T-helper 1 cell (primary cell): ENCODE measurements around the gene AMOTL1.
"Not testable (repeated sequence)": the region's sequence is repeated elsewhere in the genome, so short reads cannot be mapped to it uniquely, and the experiment has no call there.

Experiments used
- DNase-seq, 5 donors: peaks; one replicate each; pipeline ENCODE4 v3.0.0-alpha.2; 2012 to 2020

Gene AMOTL1

DNA sequence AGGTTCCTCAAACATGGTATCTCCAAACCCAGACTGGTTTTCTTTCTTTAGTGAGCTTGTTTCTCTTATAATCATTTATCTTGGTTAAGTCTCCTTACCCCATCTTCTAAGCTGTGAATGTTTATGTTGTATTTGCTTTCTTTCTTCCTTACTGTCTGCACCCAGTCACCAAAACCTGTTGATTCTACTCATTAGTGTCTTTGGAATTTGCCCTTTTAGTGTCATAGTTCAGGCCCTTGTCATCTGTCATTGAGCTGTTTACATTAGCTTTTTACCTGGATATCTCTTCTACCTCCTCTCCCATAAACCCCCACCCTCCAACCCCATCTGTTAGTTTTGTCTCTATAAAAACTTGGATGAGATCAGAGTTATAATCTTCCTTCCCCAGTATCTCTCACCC is 59.9 kb downstream of the AMOTL1 start:
- no peak for DNase-seq

DNA sequence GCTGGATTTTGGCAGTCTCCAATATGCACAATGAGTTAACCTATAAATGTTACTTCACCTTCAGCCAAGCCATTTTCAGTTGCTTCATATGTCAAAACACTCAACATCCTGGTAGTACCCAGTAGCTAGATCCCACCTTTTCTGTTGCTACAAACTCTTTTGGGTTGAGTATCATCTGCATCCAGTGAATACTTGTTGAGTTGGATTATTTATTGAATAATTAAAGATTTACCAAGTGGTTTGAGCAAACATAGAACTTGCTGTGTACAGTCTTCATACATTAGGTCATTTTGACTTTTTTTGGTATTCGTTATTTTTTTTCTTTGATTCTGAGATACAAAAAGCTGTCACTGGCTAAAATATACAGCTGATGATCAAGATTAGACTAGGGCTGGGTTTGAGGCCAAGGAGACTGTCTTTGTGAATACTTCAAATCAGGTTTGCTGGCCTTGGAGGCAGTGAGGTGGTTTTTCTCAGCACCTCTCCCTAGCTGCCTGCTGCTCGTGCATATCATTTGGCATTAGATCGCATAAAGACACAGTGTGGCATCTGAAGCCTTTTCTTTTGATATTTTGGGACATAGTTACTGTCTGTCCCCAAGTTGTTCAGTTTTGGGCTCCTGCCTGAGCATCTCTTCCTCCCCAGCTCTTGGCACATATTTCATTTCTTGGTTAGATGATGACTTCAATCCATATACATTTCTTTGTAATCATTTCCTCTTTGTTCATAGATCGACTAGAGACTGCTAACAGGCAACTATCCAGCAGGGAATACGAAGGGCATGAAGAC is 62.8 kb downstream of the AMOTL1 start:
- DNase-seq, result no peak

DNA sequence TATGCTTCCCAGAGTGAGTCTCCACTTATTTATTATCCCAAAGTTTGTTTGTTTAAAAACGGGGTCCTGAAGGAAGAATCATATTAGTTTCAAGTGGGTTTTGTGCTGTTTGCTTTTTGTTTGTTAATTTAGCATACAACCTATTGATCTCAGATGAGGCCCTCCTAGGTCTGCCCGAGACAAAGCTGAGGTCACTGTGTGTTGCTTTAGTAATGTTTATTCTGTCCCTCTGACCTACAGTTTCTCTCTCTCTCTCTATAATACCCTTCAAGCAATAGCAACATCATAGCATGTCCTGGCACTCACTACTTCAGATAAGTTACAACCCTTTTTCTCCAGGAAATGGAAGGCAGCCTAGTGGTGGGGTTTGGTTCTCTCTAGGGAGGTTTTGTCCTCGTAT is 63.4 kb downstream of the AMOTL1 start:
- no peak for DNase-seq

DNA sequence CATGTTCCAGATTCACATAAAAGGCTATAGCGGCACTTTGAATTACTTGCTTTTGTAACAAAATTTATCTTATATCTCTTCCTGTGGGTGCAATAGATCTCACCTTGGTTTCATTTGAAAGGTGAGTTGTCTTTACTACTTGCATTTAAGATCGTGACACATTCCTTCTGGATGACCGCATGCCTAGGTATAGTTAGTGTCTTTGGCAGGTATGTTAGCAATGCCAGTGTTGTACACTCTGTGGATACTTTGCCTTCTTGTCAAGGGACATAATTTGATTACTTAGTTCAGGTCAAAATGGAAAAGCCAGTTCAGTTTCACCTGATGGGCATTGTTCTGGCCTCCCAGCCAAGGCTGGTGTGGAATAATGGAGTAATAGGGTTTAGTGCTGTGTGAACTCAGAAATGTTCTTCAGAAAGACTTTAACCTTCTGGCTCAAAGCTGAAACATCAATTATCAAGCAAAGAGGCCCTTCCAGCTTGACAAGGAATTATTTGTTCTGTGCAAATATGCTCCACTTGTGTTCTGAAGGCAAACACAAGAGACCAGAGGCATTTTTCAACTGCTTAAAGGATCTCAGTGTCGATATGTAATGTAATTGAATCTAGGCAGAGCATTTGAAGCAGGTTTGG is 64.6 kb downstream of the AMOTL1 start:
- no peak for DNase-seq

DNA sequence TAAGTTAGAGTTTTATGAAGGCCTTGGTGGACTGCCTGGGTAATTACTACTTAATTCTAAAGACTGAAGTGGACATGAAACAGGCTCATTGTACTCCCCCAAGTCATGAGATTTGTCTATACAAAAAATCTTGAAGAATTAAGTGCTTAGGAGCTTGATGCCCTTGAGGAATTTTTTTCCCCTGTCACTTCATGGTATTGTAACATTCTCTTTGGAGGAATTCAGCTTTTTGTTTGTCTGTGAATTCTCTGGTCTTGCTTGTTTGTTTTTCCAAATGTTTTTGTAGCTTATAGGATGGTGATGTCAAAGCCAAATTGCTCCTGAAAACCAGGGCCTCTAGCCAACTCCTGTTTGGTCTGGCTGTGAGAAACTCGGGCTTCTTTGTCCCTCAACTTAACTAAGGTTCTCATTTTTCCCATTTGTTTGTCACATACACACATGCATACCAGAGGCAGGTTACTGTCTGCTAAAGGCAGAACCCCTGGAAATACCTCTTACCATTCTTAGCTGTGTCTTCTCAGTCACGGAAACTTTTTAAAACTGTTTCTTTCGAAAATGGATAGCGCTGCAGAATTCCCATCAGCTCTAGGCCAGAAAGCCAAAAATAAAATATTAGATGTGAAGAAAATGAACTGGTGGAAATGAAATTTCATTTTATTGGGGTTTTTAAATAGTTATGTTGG is 66.9 kb downstream of the AMOTL1 start:
- DNase-seq, result no peak

DNA sequence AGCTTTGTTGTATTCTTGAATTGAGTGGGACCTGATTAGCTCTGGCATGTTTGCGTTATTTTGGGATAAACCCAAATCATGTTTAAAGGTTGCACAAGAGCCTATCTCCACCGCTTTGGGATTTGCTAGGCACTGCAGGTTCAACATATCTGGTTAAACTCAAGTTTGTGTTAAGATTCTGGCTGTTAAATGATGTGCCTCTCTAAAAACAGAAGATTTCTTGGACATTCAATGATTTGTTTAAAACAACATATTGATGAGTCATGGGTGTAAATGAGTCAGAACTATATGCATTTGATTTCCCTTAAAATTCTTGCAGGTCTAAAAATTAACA is 67.4 kb downstream of the AMOTL1 start:
- no peak for DNase-seq

DNA sequence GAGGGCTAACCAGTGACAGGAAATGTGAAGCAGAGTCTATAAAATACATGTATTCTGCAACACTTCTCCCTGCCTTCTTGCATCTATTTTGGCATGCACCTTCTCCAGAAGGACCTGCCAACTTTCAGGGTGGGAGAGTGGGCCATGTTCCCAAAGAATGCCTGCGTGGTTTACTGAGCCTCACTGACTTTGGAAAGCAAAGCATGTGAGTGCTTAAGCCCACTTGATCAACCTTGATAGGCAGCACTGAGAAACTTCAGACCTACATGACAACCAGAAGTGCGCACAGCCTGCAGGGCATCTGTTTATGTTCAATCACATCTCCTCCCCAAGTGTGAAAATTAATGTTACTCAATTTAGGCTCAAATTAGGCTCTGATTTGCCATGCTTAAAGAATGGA is 69.2 kb downstream of the AMOTL1 start:
- no peak for DNase-seq

DNA sequence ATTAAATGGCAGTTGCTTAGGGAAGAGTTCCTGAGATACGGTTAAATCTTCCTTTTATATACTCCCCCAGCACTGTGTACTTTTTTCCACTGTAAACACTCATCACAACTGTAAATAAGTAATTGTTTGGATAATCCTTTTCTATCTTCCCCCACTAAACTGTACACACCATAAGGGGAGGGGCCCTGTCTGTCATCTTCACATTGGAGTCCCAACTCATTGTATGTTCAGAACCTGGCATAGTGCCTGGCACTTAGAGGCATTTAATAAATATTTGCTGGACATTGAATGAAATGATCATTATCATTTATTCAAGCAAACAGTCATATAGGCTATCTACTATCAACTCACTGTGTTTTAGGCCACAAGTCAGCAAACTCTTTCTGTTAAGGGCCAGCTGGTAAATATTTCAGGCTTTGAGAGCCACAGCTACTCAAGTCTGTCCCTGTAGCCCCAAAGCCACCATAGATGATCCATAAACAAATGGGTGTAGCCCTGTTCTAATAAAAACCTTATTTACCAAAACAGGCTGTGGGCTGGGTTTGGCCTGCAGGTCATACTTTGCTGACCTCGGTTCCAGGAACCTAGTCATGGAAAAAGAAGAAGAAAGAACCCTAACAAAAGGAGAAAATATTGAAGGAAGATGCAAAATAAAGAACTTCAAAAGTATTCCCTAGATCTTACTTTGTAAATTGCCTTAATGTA is 70.0 kb downstream of the AMOTL1 start:
- no peak for DNase-seq

DNA sequence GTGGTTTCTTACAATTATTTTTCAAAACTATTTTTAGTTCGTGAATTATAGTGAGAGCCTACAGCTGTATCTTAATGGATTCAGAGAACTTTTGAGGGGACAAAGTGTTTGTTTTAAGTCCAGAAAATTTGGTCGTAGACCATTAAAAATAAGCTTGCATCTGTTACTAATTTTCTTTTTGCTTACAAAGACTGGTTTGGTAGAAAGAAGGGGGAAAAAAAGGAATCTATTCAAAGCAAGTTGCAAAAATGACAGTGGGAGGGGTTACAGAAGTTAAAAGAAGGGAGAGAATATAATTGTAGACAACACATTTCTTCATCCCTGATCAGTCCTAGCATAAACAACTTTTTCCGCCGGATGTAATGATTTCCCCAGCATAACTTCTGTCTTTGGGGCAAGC is 72.1 kb downstream of the AMOTL1 start:
- DNase-seq, result no peak

DNA sequence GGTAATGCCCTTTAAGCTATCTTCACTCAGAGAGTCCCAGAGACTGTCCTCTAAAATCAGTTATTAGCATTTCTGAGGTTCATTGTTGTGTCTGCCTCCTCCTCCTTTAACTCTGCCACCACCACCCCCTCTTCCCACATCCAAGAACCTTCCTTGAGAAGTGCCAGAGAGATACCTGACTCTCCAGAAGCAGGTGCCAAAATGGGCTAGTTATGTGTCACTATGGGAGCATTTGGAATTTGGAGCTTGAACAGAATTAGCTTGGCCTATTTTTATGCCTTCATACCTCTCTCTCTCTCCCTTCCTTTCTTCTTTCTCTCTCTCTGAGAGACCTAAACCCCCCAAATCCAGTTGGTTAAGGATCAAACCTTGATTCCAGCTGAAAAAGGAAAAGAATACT is 75.9 kb downstream of the AMOTL1 start:
- DNase-seq, result no peak

DNA sequence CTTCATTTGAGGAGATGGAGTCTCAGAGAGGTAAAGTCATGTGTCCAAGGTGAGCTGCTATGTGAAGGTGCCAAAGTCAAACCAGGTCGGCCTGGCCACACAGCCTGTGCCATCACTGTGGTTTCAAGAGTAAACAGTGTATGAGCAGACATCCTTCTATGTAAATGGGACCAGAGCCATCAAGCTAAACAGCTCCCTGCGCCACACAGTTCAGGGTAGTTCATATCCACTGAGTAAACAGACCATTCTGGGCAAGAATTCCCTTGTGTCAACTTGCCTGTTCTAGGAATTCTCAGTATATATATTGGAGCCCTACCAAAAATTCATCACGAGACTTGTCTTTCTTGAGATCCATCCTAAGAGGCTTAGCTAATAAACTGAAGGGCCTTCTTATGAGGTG is 77.5 kb downstream of the AMOTL1 start:
- no peak for DNase-seq

DNA sequence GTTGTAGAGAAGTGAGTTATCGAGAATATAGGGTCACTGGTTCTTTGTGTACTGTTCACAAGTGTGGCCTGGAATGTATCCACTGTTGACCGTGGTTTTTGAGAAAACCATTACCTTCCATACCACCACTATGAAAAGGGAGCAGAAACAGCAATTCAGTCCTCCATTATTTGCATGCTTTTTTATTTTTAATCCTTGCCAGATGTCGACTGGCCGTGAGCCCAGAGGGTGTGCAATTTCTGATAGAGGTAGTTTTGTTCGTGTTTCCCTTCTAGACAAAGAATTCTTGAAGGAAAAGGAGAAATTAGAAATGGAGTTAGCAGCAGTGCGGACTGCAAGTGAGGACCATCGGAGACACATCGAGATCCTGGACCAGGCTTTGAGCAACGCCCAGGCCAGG is 81.7 kb downstream of the AMOTL1 start:
- no peak for DNase-seq

DNA sequence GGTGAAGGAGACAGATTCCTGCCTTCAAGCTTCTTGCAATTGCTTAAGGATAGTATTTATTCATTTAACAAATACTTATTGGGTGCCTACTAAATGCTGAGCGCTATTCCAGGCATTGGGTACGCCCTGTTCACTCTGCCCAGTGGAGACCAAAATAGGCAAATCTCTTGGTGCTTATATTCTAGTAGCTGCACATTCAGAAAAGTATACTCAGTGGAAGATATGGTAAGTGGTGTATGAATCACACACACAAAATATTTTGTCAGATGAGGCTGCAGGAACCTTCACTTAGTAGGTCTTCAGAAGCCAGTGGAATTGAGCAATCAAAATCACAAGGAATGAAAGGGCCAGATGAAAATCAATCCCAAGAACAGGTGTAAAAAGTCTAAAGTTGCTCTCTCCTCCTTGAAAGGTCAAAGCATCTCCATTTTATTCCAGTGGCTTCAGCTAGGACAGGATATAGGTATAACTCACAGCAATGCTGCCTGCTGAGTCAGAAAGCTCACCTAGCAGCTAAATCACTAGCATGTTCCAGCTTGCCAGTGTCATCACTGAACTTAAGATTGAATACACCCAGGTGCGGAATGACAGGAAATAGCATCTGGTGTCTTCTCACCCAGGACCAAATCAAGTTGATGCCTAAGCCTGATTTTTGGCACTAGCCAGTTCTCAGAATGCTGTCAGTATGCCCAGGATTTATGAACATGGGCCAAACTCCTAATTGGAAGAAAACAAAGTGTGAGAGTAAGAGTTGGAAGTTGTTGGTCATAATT is 83.9 kb downstream of the AMOTL1 start:
- no peak for DNase-seq

DNA sequence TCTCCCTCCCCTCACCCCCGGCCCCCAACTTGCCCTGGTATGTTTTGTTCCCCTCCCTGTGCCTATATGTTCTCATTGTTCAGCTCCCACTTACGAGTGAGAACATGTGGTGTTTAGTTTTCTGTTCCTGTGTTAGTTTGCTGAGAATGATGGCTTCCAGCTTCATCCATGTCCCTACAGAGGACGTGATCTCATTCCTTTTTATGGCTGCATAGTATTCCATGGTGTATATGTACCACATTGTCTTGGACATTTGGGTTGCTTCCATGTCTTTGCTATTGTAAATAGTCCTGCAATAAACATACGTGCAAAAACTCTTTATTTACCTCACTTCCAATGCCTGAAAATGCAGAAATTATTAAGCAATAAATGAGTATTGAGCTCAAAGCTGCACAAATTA is 85.1 kb downstream of the AMOTL1 start:
- DNase-seq, result not testable (repeated sequence)

DNA sequence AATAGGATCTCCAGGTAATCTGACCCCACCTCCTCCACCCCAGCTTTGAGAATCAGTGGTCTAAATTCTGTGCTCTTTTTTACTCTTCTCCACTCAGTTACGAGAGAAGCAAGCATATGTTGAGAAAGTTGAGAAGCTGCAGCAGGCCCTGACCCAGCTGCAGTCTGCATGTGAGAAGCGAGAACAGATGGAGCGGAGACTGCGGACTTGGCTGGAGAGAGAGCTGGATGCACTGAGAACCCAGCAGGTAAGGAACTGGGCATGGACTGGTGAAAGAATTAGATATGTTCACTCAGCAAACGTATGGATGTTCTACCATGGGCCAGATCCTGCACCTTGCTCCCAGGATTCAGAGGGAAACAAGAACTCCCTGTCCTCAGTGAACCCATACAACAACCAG is 85.7 kb downstream of the AMOTL1 start:
- DNase-seq, result no peak

DNA sequence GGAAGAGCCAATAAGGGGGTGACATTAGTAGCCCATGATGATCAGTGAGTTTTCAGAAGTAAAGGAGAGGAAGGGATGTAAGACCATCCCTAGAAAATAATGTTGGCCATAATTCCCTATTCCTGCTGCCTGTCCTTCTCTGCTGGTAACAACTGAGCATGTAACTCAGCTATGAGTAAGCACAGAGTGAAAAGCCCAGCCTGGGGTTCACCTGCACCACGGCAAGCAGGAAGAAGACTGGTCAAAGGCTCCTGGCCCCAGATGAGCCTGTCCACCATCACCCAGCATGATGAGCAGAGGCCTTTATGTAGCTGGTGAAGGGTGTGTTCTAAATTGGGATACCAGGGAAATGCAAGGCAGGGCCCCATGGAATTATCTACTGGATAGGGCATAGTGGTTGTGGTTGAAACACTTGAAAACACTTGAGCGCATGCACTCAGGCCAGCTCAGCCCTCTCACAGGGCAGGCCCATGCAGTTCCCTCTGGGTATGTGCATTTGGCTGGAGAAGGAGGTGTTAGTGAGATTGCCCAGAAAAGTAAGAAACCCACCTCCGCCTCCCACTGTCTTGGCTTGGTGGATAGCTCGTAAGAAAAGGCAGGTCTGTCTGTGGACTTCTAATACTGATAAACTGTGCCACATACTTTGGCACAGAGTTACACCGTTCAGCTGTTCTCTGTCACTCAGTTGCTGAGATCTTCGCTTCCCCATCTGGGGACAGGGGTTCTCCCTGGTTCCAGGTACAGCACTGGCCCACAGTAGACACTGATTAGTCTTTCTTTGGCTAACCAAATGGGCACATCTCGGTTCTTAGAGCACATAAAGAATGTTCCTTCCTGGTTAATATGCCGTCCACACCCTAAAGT is 86.8 kb downstream of the AMOTL1 start:
- DNase-seq, result no peak

DNA sequence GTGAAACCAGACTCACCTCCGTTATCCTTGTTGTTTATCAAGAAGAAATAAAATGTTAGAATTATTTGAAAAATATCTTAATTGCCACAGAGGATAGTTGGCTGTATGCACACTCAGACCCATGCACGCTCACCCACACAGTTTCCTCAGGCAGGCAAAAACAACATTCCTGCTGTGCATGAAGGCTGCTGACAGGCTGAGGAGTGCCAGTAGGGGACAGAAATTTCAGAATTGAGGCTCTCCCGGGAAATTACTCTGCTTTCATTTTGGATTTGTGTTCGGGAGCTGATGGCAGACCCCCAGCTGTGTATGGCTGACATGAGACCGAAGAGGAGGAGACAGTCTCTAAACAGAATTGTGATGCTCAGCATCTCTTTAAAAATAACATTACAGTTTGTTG is 87.5 kb downstream of the AMOTL1 start:
- DNase-seq, result no peak

DNA sequence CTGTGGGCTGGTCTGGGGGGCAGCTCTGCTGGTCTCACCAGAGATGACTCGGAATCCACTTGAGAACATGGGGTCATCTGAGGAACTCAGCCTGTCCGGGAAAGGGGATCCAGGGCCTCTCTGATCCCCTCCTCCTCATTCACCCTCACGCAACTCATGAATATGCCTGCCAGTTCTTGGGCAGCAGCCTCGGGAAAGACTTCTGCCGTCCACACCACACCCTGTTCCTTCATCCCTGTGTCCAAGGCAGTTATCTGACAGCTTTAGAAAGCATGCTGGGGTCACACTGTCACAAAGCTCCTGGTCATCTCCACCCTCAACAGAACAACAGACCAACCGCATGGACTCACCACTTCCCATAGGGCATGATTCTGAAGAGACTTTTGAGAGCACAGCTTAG is 88.3 kb downstream of the AMOTL1 start:
- no peak for DNase-seq

DNA sequence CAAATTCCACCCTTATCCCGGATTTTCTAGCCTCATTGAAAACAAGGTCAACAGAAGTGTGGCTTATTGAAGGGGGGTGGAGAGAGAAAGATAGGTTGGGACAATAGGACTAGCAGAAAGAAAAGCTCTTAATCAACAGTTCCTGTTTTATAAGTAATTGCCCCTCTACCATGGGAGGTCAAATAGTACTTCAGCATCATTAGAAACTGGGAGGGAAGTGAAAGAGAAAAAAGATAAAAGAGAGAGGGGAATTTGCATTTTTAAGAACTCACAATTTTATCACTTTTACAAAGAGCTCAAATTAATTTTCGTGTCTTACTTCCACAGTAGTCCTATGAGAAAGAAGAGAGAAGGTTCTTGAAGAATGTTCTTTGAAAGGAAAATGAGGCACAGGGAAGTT is 89.2 kb downstream of the AMOTL1 start:
- no peak for DNase-seq

DNA sequence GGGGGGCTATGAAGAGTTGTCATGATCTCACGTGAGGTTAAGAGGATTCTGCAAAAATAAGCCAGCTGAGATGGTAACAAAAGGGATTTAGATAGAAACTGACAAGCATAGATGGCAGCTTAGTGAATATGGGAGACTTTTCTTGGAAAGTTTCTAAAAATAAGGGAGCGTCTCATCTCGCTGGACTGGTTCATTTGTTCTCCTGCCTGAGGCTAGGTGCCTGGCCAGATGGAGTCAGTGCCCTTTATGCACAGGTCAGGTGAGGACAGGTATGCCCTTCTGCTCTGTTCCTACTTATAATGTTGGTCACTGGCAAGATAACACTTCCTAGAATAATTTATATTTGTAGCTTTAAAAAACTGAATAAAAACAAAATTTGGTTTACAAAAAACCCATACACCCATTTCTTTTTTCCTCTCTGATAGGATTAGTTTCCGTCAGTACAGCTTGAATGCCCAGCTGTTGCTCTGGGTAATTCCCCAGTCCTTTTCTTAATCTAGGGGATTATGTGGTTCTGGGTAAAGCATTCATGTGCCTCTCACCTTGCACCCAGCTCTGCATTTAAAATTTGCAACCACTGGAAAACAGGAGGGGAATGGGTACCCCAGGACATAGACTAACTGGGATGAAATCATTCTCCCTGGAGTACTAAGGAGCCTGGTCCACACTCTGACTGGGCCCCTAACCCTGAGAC is 90.0 kb downstream of the AMOTL1 start:
- DNase-seq, result no peak

DNA sequence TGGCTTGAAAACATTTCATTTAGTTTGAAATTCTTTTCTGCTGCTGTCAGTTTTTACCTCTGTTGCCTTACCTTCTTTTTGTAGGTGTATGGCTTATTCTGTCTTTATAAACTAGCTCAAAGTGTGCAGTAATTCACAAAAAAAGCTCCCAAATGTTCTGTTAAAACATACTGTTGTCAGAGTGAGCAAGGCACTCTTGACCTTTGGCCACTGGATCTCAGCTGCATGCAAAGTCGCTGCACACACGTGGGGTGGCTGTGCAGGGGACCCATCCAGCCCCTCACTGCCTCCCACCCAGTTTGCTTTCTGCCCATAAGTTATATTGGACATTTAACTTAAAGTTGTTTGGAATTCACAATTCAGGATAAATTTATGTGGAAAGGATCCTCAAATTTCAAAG is 92.2 kb downstream of the AMOTL1 start:
- no peak for DNase-seq
